ENCODE measurements around the gene LRRC4C.

LRRC4C gene

DNA sequence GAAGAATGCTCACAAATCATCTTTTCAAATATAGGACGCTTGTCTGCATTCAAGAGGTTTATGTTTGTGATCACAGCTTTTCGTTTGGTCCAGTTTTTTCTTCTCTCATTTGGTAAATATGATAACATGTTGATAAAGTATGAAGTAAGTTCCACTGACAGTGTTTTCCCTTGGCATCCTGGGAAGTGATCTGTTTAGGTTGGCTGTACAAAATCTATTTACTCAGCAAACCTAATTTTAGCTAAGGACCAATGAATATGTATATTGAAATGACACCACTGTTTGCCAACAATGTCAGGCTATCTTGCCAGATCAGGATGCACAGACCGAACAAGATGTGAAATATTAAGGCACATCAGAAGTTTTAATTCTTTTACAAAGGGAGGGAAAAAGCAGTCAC is 1230.8 kb downstream of the LRRC4C start:
- no peaks in the 10 kb centered on the region for H3K27me3 ChIP-seq (replicated peaks; ENCODE audit: control insufficient read depth, insufficient read depth, low read length)
- DNase-seq (ENCODE audit: extremely low read depth, insufficient read length), result no peak
- TF ChIP-seq, protein P1, sequence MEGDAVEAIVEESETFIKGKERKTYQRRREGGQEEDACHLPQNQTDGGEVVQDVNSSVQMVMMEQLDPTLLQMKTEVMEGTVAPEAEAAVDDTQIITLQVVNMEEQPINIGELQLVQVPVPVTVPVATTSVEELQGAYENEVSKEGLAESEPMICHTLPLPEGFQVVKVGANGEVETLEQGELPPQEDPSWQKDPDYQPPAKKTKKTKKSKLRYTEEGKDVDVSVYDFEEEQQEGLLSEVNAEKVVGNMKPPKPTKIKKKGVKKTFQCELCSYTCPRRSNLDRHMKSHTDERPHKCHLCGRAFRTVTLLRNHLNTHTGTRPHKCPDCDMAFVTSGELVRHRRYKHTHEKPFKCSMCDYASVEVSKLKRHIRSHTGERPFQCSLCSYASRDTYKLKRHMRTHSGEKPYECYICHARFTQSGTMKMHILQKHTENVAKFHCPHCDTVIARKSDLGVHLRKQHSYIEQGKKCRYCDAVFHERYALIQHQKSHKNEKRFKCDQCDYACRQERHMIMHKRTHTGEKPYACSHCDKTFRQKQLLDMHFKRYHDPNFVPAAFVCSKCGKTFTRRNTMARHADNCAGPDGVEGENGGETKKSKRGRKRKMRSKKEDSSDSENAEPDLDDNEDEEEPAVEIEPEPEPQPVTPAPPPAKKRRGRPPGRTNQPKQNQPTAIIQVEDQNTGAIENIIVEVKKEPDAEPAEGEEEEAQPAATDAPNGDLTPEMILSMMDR (IDR thresholded peaks at IDR 0.05; ENCODE audit: insufficient read depth, low read length, poor library complexity, severe bottlenecking), result no peak
- no peak overlapping the region for H3K4me3 ChIP-seq (replicated peaks; ENCODE audit: low read depth, low read length)
- H3K36me3 ChIP-seq (ENCODE audit: control insufficient read depth, insufficient read depth, low read length), result no peaks in the 10 kb centered on the region

DNA sequence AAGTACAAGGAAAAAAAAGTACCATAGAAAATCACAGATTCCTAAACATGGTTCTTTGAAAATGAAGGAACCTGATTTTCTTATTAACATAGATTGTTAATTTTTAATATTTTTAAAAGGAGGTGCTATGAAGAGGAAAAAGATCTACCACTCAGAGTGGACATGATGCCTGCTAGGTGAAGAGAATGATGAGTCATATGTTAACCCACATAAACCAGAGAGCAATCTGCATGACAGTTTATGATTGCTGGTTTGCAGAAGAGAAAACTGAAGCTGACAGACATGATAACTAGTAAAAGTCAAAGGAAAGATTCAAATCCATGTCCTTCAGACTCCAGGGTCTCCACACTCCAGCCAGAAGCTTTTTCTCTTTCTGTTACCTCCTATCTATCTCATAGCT is 1231.7 kb downstream of the LRRC4C start:
- TF ChIP-seq, protein P1 (IDR thresholded peaks at IDR 0.05; ENCODE audit: insufficient read depth, low read length, poor library complexity, severe bottlenecking), result no peak
- H3K4me3 ChIP-seq (replicated peaks; ENCODE audit: low read depth, low read length), result no peak overlapping the region
- no peaks in the 10 kb centered on the region for H3K36me3 ChIP-seq (ENCODE audit: control insufficient read depth, insufficient read depth, low read length)
- H3K27me3 ChIP-seq (replicated peaks; ENCODE audit: control insufficient read depth, insufficient read depth, low read length), result no peaks in the 10 kb centered on the region
- DNase-seq (ENCODE audit: extremely low read depth, insufficient read length), result no peak

- no peaks in the 10 kb centered on the region for H3K36me3 ChIP-seq (ENCODE audit: control insufficient read depth, insufficient read depth, low read length)
- no peak for DNase-seq (ENCODE audit: extremely low read depth, insufficient read length)
- TF ChIP-seq, protein P1 (IDR thresholded peaks at IDR 0.05; ENCODE audit: insufficient read depth, low read length, poor library complexity, severe bottlenecking), result no peak
- H3K27me3 ChIP-seq (replicated peaks; ENCODE audit: control insufficient read depth, insufficient read depth, low read length), result no peaks in the 10 kb centered on the region
- no peak overlapping the region for H3K4me3 ChIP-seq (replicated peaks; ENCODE audit: low read depth, low read length)
Observed at GRCh38 chr11:40226654-40227053, 1232.8 kb downstream of the LRRC4C start.

DNA sequence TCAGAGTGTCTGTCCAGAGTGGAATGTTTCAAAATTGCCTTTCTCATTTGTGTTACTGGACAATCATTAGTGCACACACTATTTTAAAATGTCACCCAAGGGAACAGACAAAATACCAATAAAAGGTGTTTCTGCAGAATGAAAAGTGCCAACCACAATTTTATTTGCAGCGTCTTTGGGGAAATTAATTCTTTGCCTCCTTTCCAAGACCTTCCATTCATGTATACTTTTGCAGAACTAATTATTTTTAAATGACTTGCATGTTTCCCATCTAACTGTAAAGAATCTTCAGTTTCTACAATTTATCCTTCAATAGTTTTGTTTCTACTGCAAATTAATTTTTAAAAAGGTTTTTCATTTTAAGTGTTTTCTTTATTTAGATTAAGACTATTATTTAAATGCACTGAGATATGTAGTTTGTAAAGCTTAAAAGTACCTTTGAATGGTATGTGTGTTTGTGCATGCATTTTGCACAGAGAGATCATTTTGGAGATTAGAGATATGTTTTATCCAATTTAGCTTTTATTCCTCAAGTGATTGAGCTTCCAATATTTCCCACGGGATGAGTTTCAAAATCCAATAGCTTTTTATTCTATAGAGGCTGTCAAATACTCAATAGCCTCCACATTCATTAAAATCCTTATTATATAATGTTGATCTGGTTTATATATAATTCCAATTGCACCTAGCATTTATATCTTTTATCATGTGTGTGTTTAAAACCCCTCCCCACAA is 1235.7 kb downstream of the LRRC4C start:
- H3K27me3 ChIP-seq (replicated peaks; ENCODE audit: control insufficient read depth, insufficient read depth, low read length), result no peaks in the 10 kb centered on the region
- H3K36me3 ChIP-seq (ENCODE audit: control insufficient read depth, insufficient read depth, low read length), result no peaks in the 10 kb centered on the region
- TF ChIP-seq, protein P1 (IDR thresholded peaks at IDR 0.05; ENCODE audit: insufficient read depth, low read length, poor library complexity, severe bottlenecking), result no peak
- no peak overlapping the region for H3K4me3 ChIP-seq (replicated peaks; ENCODE audit: low read depth, low read length)
- DNase-seq (ENCODE audit: extremely low read depth, insufficient read length), result no peak

DNA sequence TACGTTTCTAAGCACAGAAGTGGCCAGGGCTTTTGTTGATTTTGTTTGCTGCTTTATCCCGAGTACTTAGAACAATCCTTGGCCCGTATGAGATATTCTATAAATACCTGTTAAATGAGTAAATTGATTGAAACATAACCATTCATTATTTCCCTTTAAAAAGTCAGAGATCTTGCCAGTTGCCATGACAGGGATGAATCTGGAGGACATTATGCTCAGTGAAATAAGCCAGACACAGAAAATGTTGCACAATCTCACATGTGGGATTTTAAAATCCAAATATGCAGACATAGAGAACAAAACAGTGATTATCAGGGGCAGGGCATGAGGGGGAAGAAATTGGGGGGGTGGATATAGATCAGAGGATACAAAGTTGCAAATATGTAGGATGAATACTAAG is 1240.1 kb downstream of the LRRC4C start:
- no peaks in the 10 kb centered on the region for H3K27me3 ChIP-seq (replicated peaks; ENCODE audit: control insufficient read depth, insufficient read depth, low read length)
- H3K4me3 ChIP-seq (replicated peaks; ENCODE audit: low read depth, low read length), result no peak overlapping the region
- no peak for DNase-seq (ENCODE audit: extremely low read depth, insufficient read length)
- no peaks in the 10 kb centered on the region for H3K36me3 ChIP-seq (ENCODE audit: control insufficient read depth, insufficient read depth, low read length)
- TF ChIP-seq, protein P1 (IDR thresholded peaks at IDR 0.05; ENCODE audit: insufficient read depth, low read length, poor library complexity, severe bottlenecking), result no peak

DNA sequence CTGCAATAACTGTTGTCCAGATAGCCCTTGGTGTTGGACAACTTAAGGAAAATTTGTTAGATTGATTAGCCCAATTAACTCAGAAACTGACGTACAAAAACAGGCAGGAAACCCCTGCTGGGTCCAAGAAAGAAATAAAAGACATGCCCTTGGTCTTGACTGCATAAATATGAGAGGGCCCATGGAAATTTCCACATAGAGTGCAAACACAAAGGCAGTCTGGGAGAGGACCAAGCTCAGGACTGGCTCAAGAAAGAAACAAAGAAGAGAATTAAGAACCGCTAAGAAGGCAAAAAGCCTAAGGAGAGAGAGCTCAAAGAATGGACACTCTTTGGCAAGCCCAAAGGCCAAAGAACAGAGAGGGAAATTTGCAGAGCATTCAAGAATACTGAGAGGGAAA is 1243.9 kb downstream of the LRRC4C start:
- H3K36me3 ChIP-seq (ENCODE audit: control insufficient read depth, insufficient read depth, low read length), result no peaks in the 10 kb centered on the region
- H3K27me3 ChIP-seq (replicated peaks; ENCODE audit: control insufficient read depth, insufficient read depth, low read length), result no peaks in the 10 kb centered on the region
- DNase-seq (ENCODE audit: extremely low read depth, insufficient read length), result no peak
- no peak overlapping the region for H3K4me3 ChIP-seq (replicated peaks; ENCODE audit: low read depth, low read length)
- TF ChIP-seq, protein P1 (IDR thresholded peaks at IDR 0.05; ENCODE audit: insufficient read depth, low read length, poor library complexity, severe bottlenecking), result no peak
